ENCODE data around the gene DMTF1. TPM values are rescaled to one million over a fixed set of nuclear protein-coding genes. Genes with fewer than 3 reads are reported as not detected.
"Not testable (repeated sequence)": the region's sequence is repeated elsewhere in the genome, so short reads cannot be mapped to it uniquely, and the experiment has no call there.

The DMTF1 gene
- 62.9 TPM for polyA plus RNA-seq (2013, experiment 1 of 2)
- 59.7 TPM for polyA plus RNA-seq (2013, experiment 2 of 2)

DNA sequence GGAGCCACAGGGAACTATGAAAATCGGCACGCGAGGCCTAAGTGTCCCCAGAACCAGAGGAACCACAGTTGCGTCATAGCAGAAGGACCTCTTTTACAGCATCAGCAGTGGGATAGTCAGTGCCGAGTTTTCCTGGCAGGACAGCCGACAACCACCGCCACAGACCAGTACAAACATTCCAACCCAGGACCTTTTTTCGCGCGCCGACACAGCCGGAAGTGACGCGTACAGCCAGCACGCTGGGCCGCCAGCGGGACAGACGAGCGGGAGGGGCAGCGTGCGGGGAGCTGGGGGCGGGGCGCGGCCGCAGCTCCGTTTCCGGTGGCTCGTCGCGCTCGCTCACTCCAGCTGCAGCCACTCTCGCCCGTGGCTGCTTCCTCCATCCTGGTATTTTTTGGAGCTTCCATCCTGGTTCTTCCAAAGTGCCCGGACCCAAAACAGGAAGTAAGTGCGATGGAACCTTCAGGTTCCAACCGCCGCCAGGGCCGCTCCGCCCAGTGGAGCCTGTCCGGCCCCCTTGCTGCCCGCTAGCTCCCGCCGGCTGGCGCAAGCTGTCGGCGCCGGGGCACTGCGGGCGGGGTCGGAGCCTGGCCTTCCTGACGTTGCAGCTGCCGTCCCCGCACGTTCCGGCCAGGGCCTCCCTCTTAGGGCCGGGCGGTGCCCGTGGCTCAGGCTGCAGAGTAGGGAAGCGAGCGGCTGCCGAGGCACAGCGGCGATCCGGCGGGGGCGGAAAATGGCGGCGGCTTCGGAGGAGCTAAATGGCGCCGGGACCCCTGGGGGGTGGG lies at the start of gene DMTF1:
DMTF1 (plus strand) TSS at position 342 of the 785 bp plus-strand sequence. CDS start 12,489 bp downstream, outside the sequence.
- Histone ChIP-seq H3K27me3 (ENCODE audit: insufficient read depth, low read length) (no peaks in the 10 kb centered on the region), H3K27ac (ENCODE audit: low read depth, low read length) (peak within 1 kb of the TSS; percentile 100), H3K4me3 (ENCODE audit: low read length) (peak within 1 kb of the TSS; percentile 85), H3K9me3 (ENCODE audit: insufficient read depth, low read depth, low read length) (no peaks in the 10 kb centered on the region), H3K4me1 (ENCODE audit: insufficient read depth, low read length) (peaks cover 28% of the 10 kb centered on the region), H3K9ac (ENCODE audit: low read depth, low read length) (peak within 1 kb of the TSS; percentile 99), H3K36me3 (ENCODE audit: insufficient read depth, low read length) (peaks cover 23% of the 10 kb centered on the region)
- under 1% methylated on average over 71 of the region's 71 CpGs for whole genome bisulfite sequencing

- Histone ChIP-seq H3K9me3 (ENCODE audit: insufficient read depth, low read depth, low read length) (peaks cover 3% of the 10 kb centered on the region; the same call in 1 of the 2 replicates), H3K27ac (ENCODE audit: low read depth, low read length) (no peak overlapping the region), H3K9ac (ENCODE audit: low read depth, low read length) (no peak overlapping the region), H3K4me1 (ENCODE audit: insufficient read depth, low read length) (no peaks in the 10 kb centered on the region), H3K27me3 (ENCODE audit: insufficient read depth, low read length) (no peaks in the 10 kb centered on the region), H3K4me3 (ENCODE audit: low read length) (no peak overlapping the region), H3K36me3 (ENCODE audit: insufficient read depth, low read length) (no peaks in the 10 kb centered on the region)
- WGBS, result 88% methylated on average over 1 of the region's 1 CpG
These were observed 46.9 kb upstream of the DMTF1 start for GRCh38 chr7:87105401-87105800.

- no peaks in the 10 kb centered on the region for H3K27me3 ChIP-seq (ENCODE audit: insufficient read depth, low read length)
- H3K27ac ChIP-seq (ENCODE audit: low read depth, low read length), result no peak overlapping the region
- WGBS, result 95% methylated on average over 4 of the region's 4 CpGs
- H3K36me3 ChIP-seq (ENCODE audit: insufficient read depth, low read length), result no peaks in the 10 kb centered on the region
- H3K9me3 ChIP-seq (ENCODE audit: insufficient read depth, low read depth, low read length), result peaks cover 3% of the 10 kb centered on the region; the same call in 1 of the 2 replicates
- H3K4me1 ChIP-seq (ENCODE audit: insufficient read depth, low read length), result no peaks in the 10 kb centered on the region
- H3K4me3 ChIP-seq (ENCODE audit: low read length), result no peak overlapping the region
- no peak overlapping the region for H3K9ac ChIP-seq (ENCODE audit: low read depth, low read length)
These were observed 45.2 kb upstream of the DMTF1 start for GRCh38 chr7:87106974-87107612.

DNA sequence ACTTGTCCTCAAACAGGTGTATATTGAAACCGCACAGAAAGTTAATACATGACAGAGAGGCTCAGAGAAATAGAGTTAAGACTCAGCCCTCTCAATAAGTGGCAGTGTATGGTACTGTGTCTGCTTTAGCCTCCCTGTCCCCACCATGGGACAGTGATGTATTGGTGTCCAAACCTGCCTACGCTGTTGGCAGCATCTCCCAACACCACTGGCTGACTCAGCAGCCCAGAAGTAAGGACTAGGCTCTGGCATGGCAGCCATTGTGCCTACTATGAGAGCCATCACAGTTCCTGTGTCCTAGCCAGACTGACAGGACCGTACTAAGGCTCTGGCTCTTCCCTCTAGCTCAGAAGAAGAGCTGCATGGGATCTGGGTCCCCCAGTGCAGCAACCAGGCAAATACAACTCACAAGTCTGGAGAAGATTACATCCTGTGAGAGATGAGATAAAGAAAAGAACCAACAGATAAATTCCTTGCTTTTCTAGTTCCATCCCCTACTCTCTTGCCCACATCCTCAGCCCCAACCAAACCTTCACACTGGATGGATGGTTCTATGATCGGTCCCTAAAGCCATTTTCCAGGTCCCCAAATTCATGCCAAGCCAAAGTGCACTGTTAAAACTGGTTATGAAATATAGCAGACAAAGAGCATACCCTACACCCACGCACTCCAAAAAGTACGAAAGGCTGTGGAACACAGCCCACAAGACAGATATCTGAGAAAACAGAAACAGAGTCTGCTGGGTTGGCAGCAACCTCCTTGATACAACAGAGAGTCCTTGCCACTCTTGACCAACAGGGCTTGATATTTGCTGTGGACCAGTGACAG lies 44.1 kb upstream of the DMTF1 start:
- Histone ChIP-seq H3K27me3 (ENCODE audit: insufficient read depth, low read length) (no peaks in the 10 kb centered on the region), H3K4me1 (ENCODE audit: insufficient read depth, low read length) (no peaks in the 10 kb centered on the region), H3K9me3 (ENCODE audit: insufficient read depth, low read depth, low read length) (peaks cover 3% of the 10 kb centered on the region; the same call in 1 of the 2 replicates), H3K9ac (ENCODE audit: low read depth, low read length) (no peak overlapping the region), H3K36me3 (ENCODE audit: insufficient read depth, low read length) (no peaks in the 10 kb centered on the region), H3K4me3 (ENCODE audit: low read length) (no peak overlapping the region), H3K27ac (ENCODE audit: low read depth, low read length) (no peak overlapping the region)
- 93% methylated on average over 6 of the region's 6 CpGs for WGBS

GRCh38 chr7:87110778-87111177 lies 41.5 kb upstream of the DMTF1 start:
- H3K36me3 ChIP-seq (ENCODE audit: insufficient read depth, low read length), result no peaks in the 10 kb centered on the region
- no peak overlapping the region for H3K27ac ChIP-seq (ENCODE audit: low read depth, low read length)
- no peaks in the 10 kb centered on the region for H3K27me3 ChIP-seq (ENCODE audit: insufficient read depth, low read length)
- no peaks in the 10 kb centered on the region; the same call in 1 of the 2 replicates for H3K9me3 ChIP-seq (ENCODE audit: insufficient read depth, low read depth, low read length)
- H3K4me1 ChIP-seq (ENCODE audit: insufficient read depth, low read length), result no peaks in the 10 kb centered on the region
- 93% methylated on average over 2 of the region's 2 CpGs for WGBS
- H3K4me3 ChIP-seq (ENCODE audit: low read length), result no peak overlapping the region
- H3K9ac ChIP-seq (ENCODE audit: low read depth, low read length), result no peak overlapping the region

DNA sequence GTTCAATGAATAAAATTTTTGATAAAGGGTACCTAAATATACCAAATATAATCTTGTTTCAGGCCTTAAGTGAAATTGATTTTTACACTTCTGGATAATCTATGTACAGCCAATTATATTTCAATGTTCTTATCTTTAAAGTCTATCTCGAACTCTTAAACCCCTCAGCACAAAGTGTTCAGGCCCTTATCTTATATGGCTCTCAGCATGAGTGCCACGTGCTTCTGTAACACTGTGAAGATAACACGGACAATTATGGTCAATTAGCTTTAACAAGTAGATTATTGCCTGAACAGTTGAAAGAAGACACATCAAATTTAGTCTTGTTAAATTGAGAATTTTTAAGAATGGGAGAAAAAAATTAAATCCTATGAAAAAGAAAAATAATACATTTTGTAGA lies 40.4 kb upstream of the DMTF1 start:
- Histone ChIP-seq H3K27ac (ENCODE audit: low read depth, low read length) (no peak overlapping the region), H3K27me3 (ENCODE audit: insufficient read depth, low read length) (no peaks in the 10 kb centered on the region), H3K9me3 (ENCODE audit: insufficient read depth, low read depth, low read length) (no peaks in the 10 kb centered on the region; the same call in 1 of the 2 replicates), H3K4me3 (ENCODE audit: low read length) (no peak overlapping the region), H3K4me1 (ENCODE audit: insufficient read depth, low read length) (no peaks in the 10 kb centered on the region), H3K36me3 (ENCODE audit: insufficient read depth, low read length) (no peaks in the 10 kb centered on the region), H3K9ac (ENCODE audit: low read depth, low read length) (no peak overlapping the region)
- 94% methylated on average over 3 of the region's 3 CpGs for WGBS

GRCh38 chr7:87113077-87113476 lies 39.2 kb upstream of the DMTF1 start:
- Histone ChIP-seq H3K36me3 (ENCODE audit: insufficient read depth, low read length) (no peaks in the 10 kb centered on the region), H3K9ac (ENCODE audit: low read depth, low read length) (no peak overlapping the region), H3K9me3 (ENCODE audit: insufficient read depth, low read depth, low read length) (no peaks in the 10 kb centered on the region; the same call in 1 of the 2 replicates), H3K4me1 (ENCODE audit: insufficient read depth, low read length) (no peaks in the 10 kb centered on the region), H3K4me3 (ENCODE audit: low read length) (no peak overlapping the region), H3K27me3 (ENCODE audit: insufficient read depth, low read length) (no peaks in the 10 kb centered on the region), H3K27ac (ENCODE audit: low read depth, low read length) (no peak overlapping the region)
- 100% methylated on average over 1 of the region's 1 CpG for WGBS

DNA sequence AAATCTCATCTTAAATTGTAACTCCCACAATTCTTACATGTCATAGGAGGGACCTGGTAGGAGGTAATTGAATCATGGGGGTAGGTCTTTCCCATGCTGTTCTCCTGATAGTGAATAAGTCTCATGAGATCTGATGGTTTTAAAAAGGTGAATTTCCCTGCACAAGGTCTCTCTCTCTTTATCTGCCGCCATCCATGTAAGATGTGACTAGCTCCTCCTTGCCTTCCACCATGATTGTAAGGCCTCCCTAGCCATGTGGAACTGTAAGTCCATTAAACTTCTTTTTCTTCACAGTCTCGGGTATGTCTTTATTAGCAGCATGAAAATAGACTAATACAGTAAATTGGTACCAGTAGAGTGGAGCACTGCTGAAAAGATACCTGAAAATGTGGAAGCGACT lies 38.3 kb upstream of the DMTF1 start:
- not testable (repeated sequence) for H3K4me3 ChIP-seq (ENCODE audit: low read length); H3K27ac ChIP-seq (ENCODE audit: low read depth, low read length); H3K9me3 ChIP-seq (ENCODE audit: insufficient read depth, low read depth, low read length); H3K36me3 ChIP-seq (ENCODE audit: insufficient read depth, low read length); H3K27me3 ChIP-seq (ENCODE audit: insufficient read depth, low read length); H3K9ac ChIP-seq (ENCODE audit: low read depth, low read length); H3K4me1 ChIP-seq (ENCODE audit: insufficient read depth, low read length)
- WGBS, result 92% methylated on average over 3 of the region's 3 CpGs

GRCh38 chr7:87115772-87116171 lies 36.5 kb upstream of the DMTF1 start:
- not testable (repeated sequence) for H3K4me3 ChIP-seq (ENCODE audit: low read length); H3K27ac ChIP-seq (ENCODE audit: low read depth, low read length); H3K9ac ChIP-seq (ENCODE audit: low read depth, low read length); H3K4me1 ChIP-seq (ENCODE audit: insufficient read depth, low read length); H3K36me3 ChIP-seq (ENCODE audit: insufficient read depth, low read length); H3K9me3 ChIP-seq (ENCODE audit: insufficient read depth, low read depth, low read length); H3K27me3 ChIP-seq (ENCODE audit: insufficient read depth, low read length)
- WGBS, result 75% methylated on average over 2 of the region's 2 CpGs

GRCh38 chr7:87116315-87116714 lies 35.9 kb upstream of the DMTF1 start:
- Histone ChIP-seq H3K27me3 (ENCODE audit: insufficient read depth, low read length) (no peaks in the 10 kb centered on the region), H3K36me3 (ENCODE audit: insufficient read depth, low read length) (no peaks in the 10 kb centered on the region), H3K9ac (ENCODE audit: low read depth, low read length) (no peak overlapping the region), H3K4me1 (ENCODE audit: insufficient read depth, low read length) (no peaks in the 10 kb centered on the region), H3K9me3 (ENCODE audit: insufficient read depth, low read depth, low read length) (no peaks in the 10 kb centered on the region; the same call in 1 of the 2 replicates), H3K27ac (ENCODE audit: low read depth, low read length) (no peak overlapping the region), H3K4me3 (ENCODE audit: low read length) (no peak overlapping the region)
- 100% methylated on average over 1 of the region's 1 CpG for WGBS

DNA sequence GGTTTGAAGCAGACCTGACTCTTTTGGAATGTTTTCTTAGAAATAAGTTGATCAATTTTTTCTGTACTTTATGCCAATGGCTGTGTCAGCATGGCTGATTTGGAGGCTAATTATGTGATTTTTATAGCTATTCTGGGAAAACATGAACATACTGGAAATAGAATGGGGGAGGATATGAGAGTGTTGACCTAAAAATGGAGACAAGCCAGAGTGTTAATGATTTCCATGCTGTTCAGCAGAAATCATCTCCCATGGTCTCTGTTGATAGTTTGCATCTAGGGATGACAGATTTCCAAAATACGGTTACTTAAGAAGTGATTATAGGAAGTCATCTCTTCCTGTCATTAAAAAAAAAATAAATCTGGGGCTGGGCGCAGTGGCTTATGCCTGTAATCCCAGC lies 32.7 kb upstream of the DMTF1 start:
- H3K27me3 ChIP-seq (ENCODE audit: insufficient read depth, low read length), result no peaks in the 10 kb centered on the region
- H3K4me3 ChIP-seq (ENCODE audit: low read length), result no peak overlapping the region
- H3K4me1 ChIP-seq (ENCODE audit: insufficient read depth, low read length), result no peaks in the 10 kb centered on the region
- no peak overlapping the region for H3K9ac ChIP-seq (ENCODE audit: low read depth, low read length)
- no peak overlapping the region for H3K27ac ChIP-seq (ENCODE audit: low read depth, low read length)
- no peaks in the 10 kb centered on the region for H3K36me3 ChIP-seq (ENCODE audit: insufficient read depth, low read length)
- 73% methylated on average over 2 of the region's 2 CpGs for WGBS
- no peaks in the 10 kb centered on the region for H3K9me3 ChIP-seq (ENCODE audit: insufficient read depth, low read depth, low read length)

All from HUES64 (cell line).